Activated CD4-positive, alpha-beta memory T cell treated with anti-CD3 and anti-CD28 coated beads, Interleukin-2, amount 10 ng/mL, durations not matched to agents 7 days and 5 days (primary cell): ENCODE measurements around the gene RNASE12. TPM values are rescaled to one million over a fixed set of nuclear protein-coding genes. Genes with fewer than 3 reads are reported as not detected.
"Not testable (repeated sequence)": the region's sequence is repeated elsewhere in the genome, so short reads cannot be mapped to it uniquely, and the experiment has no call there.

Experiments used
- CTCF ChIA-PET: fragments of 350-600 bp; sonication (Branson Sonifier 250); formaldehyde crosslinking; loops from one replicate; lab custom pipeline; 2021; ENCODE audit warnings: antibody characterized with exemption, inconsistent platforms; lab: Charles Lee
- POLR2A ChIA-PET: fragments of 350-600 bp; sonication (Branson Sonifier 250); formaldehyde crosslinking; loops from one replicate; lab custom pipeline; 2021; ENCODE audit warnings: antibody characterized with exemption; lab: Charles Lee
- DNase-seq: peaks from one replicate; pipeline ENCODE4 v3.0.0-alpha.2; 2020
- H3K27ac Mint-ChIP-seq: one replicate; pipeline ENCODE4 v1.8.0; 2021; ENCODE audit warnings: mild to moderate bottlenecking, mixed read lengths
- H3K27me3 Mint-ChIP-seq: one replicate; pipeline ENCODE4 v1.8.0; 2021; ENCODE audit warnings: mixed read lengths
- H3K36me3 Mint-ChIP-seq: one replicate; pipeline ENCODE4 v1.8.0; 2021; ENCODE audit warnings: low read depth, mixed read lengths
- H3K4me1 Mint-ChIP-seq: one replicate; pipeline ENCODE4 v1.8.0; 2021; ENCODE audit warnings: mixed read lengths
- H3K4me3 Mint-ChIP-seq: one replicate; pipeline ENCODE4 v1.8.0; 2021; ENCODE audit warnings: mild to moderate bottlenecking, mixed read lengths
- H3K9me3 Mint-ChIP-seq: one replicate; pipeline ENCODE4 v1.8.0; 2021; ENCODE audit warnings: mixed read lengths
- total RNA-seq, 2 experiments: library from RNA; stranded (reverse); gene quantifications; one replicate each; pipeline ENCODE4 v1.2.3, GENCODE V29; 2021

The RNASE12 gene
- total RNA-seq, 2 experiments from 2014 or later = not detected

DNA sequence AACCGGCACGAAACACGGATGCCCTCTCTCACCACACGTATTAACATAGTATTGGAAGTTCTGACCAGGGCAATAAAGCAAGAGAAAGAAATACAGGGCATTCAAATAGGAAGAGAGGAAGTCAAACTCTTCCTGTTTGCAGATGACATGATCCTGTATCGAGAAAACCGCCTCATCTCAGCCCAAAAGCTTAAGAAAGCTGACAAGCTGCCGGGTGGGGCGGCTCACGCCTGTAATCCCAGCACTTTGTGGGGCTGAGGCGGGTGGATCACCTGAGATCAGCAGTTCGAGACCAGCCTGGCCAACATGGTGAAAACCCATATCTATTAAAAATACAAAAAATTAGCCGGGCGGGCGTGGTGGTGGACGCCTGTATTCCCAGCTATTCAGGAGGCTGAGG, 32.6 kb upstream of the RNASE12 start:
- Mint-ChIP-seq H3K27me3 (peaks cover 54% of the 10 kb centered on the region), H3K27ac (no peak overlapping the region), H3K9me3 (peaks cover 6% of the 10 kb centered on the region), H3K4me1 (peaks cover 55% of the 10 kb centered on the region), H3K4me3 (peak overlapping the region; percentile 66), H3K36me3 (peaks cover 4% of the 10 kb centered on the region)
- ChIA-PET CTCF (interaction anchor here (1.4 kb wide), 1 partner anchor 68 kb away, joined by 5 read pairs; no protein-coding TSS in a partner anchor), POLR2A (interaction anchor here (1.0 to 2.6 kb wide), 4 partner anchors 11 to 68 kb away, joined by 3 to 12 read pairs (median 4); no protein-coding TSS in a partner anchor)
- DNase-seq = no peak

DNA sequence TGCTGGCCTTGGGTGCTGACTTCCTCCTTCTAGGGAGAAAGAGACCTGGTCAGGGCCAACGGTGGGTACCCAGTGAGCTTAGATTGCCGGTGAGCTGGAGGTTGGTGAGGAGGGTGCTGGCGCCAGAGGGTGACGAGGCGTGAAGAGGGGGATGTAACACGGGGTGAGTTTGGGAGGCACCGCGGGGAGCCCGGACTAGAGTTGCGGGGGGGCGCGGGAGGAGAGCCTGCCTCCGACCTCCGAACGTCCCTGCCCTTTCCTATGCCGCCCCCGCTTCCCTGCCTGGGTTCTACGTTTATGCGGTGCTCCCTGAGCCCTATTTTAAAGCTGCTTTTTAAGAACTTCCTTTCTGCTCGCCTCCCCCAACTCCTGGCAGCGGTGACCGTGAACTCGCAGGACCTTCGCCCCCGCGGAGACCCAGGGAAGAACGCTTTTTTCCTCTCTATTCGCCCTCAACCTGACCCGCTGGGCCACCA, 31.7 kb upstream of the RNASE12 start:
- Mint-ChIP-seq H3K4me3 (peak overlapping the region; percentile 33), H3K4me1 (peaks cover 53% of the 10 kb centered on the region), H3K9me3 (peaks cover 6% of the 10 kb centered on the region), H3K27me3 (peaks cover 46% of the 10 kb centered on the region), H3K36me3 (peaks cover 4% of the 10 kb centered on the region), H3K27ac (no peak overlapping the region)
- POLR2A ChIA-PET = interaction anchor here (1.0 to 2.6 kb wide), 5 partner anchors 10 to 69 kb away, joined by 3 to 12 read pairs (median 3); no protein-coding TSS in a partner anchor
- CTCF ChIA-PET = interaction anchor here (1.0 to 1.7 kb wide), 5 partner anchors 8 to 167 kb away, joined by 3 to 7 read pairs (median 5); partner anchors contain the start of gene APEX1
- no peak for DNase-seq

DNA sequence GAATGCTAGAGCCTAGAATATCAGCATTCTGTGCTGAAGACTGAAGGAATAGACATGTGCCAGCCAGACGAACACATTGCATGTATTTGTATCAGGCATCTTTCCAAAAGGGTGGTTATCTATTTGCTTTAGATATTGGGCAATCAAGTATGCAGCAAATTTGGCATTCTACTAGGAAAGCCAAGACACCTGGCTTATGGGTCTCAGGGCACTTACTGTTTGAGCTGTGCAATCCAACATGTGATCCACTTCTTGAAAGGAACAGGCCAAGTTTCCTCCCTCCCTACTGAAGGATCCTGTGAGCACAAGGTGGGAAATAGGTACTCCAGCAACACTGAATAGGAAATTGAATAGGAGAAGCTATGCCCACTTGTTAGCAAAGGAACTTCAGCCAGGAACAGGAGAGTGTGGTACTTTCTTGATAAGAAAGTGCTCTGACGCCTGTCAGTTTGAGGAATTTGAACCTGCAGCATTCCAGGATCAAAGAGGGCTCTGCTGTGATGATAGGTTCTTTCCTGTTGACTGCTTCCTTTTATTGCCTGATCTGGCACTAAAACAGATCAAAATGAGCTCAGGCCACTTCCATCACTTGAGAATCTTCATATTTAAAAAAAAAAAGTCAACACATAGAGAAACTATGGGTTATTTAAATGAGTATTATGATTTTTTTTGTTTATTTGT, 29.8 kb upstream of the RNASE12 start:
- Mint-ChIP-seq H3K4me1 (peaks cover 47% of the 10 kb centered on the region), H3K27ac (no peak overlapping the region), H3K4me3 (no peak overlapping the region), H3K36me3 (peaks cover 4% of the 10 kb centered on the region), H3K9me3 (peaks cover 6% of the 10 kb centered on the region), H3K27me3 (peaks cover 29% of the 10 kb centered on the region)
- CTCF ChIA-PET = interaction anchor here (0.9 to 1.7 kb wide), 3 partner anchors 8 to 225 kb away, joined by 3 to 7 read pairs (median 4); no protein-coding TSS in a partner anchor
- DNase-seq = no peak
- POLR2A ChIA-PET = interaction anchor here (1.8 kb wide), 1 partner anchor 60 kb away, joined by 4 read pairs; no protein-coding TSS in a partner anchor

DNA sequence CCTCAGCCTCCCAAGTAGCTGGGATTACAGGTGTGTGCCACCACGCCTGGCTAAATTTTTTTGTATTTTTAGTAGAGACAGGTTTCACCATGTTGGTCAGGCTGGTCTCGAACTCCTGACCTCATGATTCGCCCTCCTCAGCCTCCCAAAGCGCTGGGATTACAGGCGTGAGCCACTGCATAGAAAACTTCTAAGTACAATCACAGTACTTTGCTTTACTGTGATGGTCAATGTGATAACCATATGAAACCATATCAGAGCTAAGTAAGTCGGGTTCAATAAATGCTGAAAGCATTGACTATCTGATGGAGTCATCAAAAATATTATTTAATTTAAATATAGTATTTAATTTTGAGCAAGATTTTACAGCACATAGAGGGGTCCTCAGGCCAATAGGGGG, 28.5 kb upstream of the RNASE12 start:
- POLR2A ChIA-PET, H3K27ac Mint-ChIP-seq, DNase-seq, H3K9me3 Mint-ChIP-seq, H3K36me3 Mint-ChIP-seq, H3K4me3 Mint-ChIP-seq: not testable (repeated sequence)
- CTCF ChIA-PET = interaction anchor here (0.6 kb wide), 1 partner anchor 236 kb away, joined by 5 read pairs; no protein-coding TSS in a partner anchor
- Mint-ChIP-seq H3K27me3 (peaks cover 18% of the 10 kb centered on the region), H3K4me1 (peaks cover 38% of the 10 kb centered on the region)

DNA sequence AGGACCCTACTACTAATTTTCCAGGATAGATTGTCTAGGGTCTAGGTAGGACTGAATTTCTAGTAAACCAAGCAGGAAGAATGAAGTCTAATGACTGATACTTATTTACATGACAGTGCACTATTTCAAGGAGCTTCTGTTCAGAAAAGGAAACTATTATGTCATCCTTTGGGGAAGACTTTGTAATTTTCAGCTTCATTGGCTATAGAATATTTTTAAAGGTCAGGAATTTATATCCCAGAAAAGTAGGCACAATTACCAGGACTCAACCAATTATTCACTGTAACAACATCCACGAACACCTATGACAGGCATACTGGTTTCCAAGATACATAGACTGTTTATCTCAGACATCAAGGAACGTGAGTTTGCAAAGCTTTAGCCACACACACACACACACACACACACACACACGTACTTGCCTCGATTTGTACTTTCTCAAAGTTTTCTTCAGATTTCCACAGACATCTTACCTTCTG, 27.1 kb upstream of the RNASE12 start:
- Mint-ChIP-seq H3K36me3 (no peaks in the 10 kb centered on the region), H3K27ac (no peak overlapping the region), H3K9me3 (peaks cover 6% of the 10 kb centered on the region), H3K4me1 (peaks cover 29% of the 10 kb centered on the region), H3K4me3 (no peak overlapping the region), H3K27me3 (peaks cover 10% of the 10 kb centered on the region)
- ChIA-PET CTCF (interaction anchor here (0.7 kb wide), 1 partner anchor 13 kb away, joined by 3 read pairs; no protein-coding TSS in a partner anchor), POLR2A (interaction anchor here (0.8 to 1.0 kb wide), 2 partner anchors 63 to 275 kb away, joined by 3 to 4 read pairs; partner anchors contain the start of gene PARP2)
- DNase-seq = no peak

DNA sequence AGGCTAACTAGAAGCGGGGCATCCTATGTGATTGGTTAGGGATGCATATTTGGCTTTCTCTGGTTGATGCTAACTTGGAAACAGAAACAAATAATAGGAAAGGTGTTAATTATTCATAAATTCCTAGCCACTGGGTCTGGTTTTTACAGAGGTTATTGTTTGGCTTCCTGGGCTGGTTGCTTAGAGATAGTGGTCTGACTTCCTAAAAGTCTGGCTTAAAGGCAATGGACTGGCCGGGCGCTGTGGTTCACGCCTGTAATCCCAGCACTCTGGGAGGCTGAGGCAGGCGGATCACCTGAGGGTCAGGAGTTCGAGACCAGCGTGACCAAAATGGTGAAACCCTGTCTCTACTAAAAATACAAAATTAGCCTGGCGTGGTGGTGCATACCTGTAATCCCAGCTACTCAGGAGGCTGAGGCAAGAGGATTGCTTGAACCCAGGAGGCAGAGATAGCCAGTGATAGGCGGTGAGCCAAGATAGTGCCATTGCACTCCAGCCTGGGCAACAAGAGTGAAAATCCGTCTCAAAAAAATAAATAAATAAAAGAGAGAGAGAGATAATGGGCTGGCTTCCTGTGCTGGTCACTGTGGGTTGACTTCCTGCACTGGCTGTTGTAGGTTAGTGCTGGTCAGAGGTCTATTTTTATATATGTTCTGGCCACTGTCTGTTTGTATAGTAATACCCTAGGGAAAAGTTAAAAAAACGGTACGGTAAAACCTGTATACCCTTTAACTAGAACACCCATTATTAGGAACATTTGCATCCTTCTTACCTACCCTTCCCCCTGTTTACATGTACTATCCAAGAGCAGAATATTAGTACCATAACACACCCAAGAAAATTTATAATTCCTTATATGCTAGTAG, 26.2 kb upstream of the RNASE12 start:
- peaks cover 6% of the 10 kb centered on the region for H3K9me3 Mint-ChIP-seq
- ChIA-PET CTCF (no interaction called here), POLR2A (interaction anchor here (0.8 to 1.0 kb wide), 2 partner anchors 64 to 274 kb away, joined by 3 to 4 read pairs; partner anchors contain the start of gene PARP2)
- no peak overlapping the region for H3K27ac Mint-ChIP-seq
- no peaks in the 10 kb centered on the region for H3K36me3 Mint-ChIP-seq
- peaks cover 20% of the 10 kb centered on the region for H3K4me1 Mint-ChIP-seq
- H3K27me3 Mint-ChIP-seq = peaks cover 8% of the 10 kb centered on the region
- no peak overlapping the region for H3K4me3 Mint-ChIP-seq
- DNase-seq = no peak

DNA sequence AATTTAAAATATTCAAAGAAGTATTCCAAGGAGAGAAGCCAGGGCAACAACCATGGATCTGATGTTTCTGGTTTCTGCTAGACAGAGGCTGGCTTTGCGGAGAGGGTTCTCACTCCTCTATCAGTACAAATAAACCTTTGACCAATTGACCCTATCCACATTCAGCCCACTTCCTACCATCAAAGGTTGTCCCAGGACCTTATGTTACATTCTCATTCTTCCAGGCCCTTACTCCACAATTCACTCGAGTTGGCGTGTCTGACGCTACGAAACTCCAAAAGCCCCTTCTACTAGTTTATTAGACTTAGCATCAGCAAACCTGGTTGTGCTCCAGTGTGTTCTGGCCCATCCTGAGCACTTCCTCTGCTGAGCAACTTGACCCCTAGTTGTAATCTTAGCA, 24.8 kb upstream of the RNASE12 start:
- Mint-ChIP-seq H3K27me3 (peaks cover 4% of the 10 kb centered on the region), H3K4me3 (no peak overlapping the region), H3K27ac (no peak overlapping the region), H3K4me1 (peaks cover 20% of the 10 kb centered on the region), H3K36me3 (no peaks in the 10 kb centered on the region), H3K9me3 (no peaks in the 10 kb centered on the region)
- no peak for DNase-seq
- POLR2A ChIA-PET = no interaction called here
- CTCF ChIA-PET = interaction anchor here (0.9 kb wide), 1 partner anchor 75 kb away, joined by 3 read pairs; no protein-coding TSS in a partner anchor

DNA sequence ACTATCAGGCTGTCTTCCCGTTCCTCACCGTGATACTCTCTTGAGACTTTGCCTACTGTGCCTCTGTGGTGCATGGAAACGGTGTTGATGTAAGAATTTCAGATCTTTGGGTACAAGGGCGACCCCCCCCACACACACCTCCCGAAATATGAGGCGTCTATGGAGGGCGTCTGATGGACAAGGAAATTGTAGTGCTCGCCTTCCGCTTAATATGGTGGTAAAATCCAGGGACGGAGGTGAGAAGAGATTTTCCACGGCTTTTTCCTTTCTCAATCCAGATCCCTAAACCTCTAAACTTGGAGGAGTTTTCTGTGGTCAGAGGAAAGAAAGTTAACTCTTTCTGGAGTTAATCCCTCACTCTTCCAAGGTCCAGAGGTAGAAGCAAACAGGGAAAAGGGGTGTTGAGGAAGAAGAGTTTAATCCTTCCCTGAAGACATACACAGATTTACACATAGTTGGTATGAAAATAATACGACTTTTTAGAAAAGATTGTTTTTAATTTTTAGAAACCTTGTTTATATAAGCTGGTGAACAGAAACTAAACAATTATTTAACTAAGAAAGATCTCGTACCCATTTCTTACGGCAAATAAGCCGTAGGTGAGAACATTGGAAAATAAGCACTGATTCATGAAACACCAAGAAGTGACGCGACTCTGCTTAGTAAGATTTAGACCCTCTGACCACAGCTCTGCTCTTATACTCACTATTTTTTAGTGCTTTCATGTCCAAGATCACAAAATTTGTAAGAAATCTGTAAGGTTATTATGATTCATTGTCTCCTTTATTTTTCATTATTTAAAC, 23.1 kb upstream of the RNASE12 start:
- no peaks in the 10 kb centered on the region for H3K36me3 Mint-ChIP-seq
- H3K4me3 Mint-ChIP-seq = no peak overlapping the region
- H3K9me3 Mint-ChIP-seq = no peaks in the 10 kb centered on the region
- peaks cover 20% of the 10 kb centered on the region for H3K4me1 Mint-ChIP-seq
- H3K27ac Mint-ChIP-seq = no peak overlapping the region
- no peak for DNase-seq
- ChIA-PET CTCF (interaction anchor here (0.8 to 2.9 kb wide), 16 partner anchors 8 to 286 kb away, joined by 3 to 20 read pairs (median 5); partner anchors contain the start of genes PARP2, PNP and RNASE4), POLR2A (interaction anchor here (1.0 to 3.5 kb wide), 10 partner anchors 9 to 272 kb away, joined by 3 to 17 read pairs (median 9); partner anchors contain the start of genes APEX1, OSGEP, PARP2 and PIP4P1)
- H3K27me3 Mint-ChIP-seq = peaks cover 4% of the 10 kb centered on the region

DNA sequence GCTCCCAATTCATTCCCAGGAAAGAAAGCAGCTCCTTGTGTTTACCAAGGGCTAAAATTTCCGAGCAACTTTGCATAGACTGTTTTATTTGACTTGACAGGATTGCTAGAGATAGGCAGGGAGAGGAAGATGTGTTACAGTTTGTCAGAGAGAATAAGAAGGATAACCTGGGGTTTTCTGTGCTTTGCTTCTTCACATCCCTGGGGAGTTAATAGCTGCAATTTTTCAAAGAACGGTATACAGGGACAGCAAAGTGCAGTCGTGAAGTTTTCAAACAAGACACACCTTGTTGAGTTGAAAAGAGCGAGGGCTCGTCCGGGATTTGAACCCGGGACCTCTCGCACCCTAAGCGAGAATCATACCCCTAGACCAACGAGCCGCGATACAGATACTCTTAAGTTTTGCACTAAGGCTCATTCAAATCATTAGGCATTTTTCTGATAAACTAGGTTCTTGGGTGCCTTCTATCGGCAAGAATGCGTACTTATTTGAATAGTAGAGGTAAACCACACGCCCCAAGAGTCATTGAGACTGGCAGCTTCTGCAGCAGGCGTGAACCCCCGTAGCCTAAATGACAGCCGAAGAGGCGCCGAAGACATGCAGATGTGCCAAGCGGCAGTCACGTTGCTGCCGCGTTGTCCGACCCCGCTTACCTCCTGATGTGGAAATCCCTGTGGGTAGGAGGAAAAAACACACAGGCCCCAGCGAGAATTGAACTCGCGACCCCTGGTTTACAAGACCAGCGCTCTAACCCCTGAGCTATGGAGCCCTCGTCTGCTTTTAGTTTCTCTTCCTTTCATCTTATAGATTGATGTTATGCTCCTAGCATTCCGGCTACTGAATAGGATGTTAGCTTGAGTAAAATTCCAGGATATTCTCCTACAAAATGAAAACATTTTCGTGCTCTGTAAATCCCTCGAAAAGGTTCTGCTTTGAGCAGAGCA, 22.2 kb upstream of the RNASE12 start:
- Mint-ChIP-seq H3K27me3 (peaks cover 3% of the 10 kb centered on the region), H3K36me3 (no peaks in the 10 kb centered on the region), H3K27ac (no peak overlapping the region), H3K9me3 (no peaks in the 10 kb centered on the region), H3K4me3 (no peak overlapping the region), H3K4me1 (peaks cover 21% of the 10 kb centered on the region)
- peak; percentile 86 for DNase-seq
- ChIA-PET POLR2A (interaction anchor here (0.7 to 3.5 kb wide), 16 partner anchors 10 to 284 kb away, joined by 3 to 17 read pairs (median 4); partner anchors contain the start of genes ANG, APEX1, OSGEP and PARP2), CTCF (interaction anchor here (0.6 to 2.9 kb wide), 20 partner anchors 9 to 542 kb away, joined by 3 to 20 read pairs (median 4); partner anchors contain the start of genes PARP2, PNP, RNASE4 and TEP1)

DNA sequence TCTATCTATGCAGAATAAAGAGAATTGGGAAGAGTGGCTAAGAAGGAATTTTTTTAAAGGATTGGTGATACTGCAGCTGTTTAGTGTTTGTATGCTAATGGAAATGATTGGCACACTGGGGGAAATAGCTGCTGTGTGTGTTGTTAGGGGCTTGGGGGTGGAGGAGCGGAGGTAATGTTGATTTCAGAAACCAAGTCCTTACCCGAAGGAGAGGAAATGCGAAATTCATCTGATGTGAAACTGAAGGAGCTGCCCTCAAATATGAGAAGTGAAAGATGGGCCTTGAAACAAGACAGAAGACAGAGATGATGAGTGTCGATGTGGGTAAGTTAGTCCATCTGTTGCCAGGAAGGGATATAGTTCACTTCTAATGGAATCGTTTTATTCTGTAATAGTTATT, 21.2 kb upstream of the RNASE12 start:
- no peaks in the 10 kb centered on the region for H3K9me3 Mint-ChIP-seq
- ChIA-PET POLR2A (interaction anchor here (1.0 to 3.5 kb wide), 7 partner anchors 11 to 270 kb away, joined by 3 to 17 read pairs (median 10); partner anchors contain the start of genes ANG and PARP2), CTCF (interaction anchor here (1.0 to 2.9 kb wide), 10 partner anchors 10 to 289 kb away, joined by 3 to 20 read pairs (median 9); partner anchors contain the start of genes PARP2, RNASE4 and TEP1)
- H3K27me3 Mint-ChIP-seq = peaks cover 3% of the 10 kb centered on the region
- peaks cover 18% of the 10 kb centered on the region for H3K4me1 Mint-ChIP-seq
- H3K36me3 Mint-ChIP-seq = no peaks in the 10 kb centered on the region
- H3K27ac Mint-ChIP-seq = no peak overlapping the region
- no peak overlapping the region for H3K4me3 Mint-ChIP-seq
- DNase-seq = no peak
